Progenitor cell of endocrine pancreas (in vitro differentiated cells): ENCODE measurements around the gene RHD. TPM values are rescaled to one million over a fixed set of nuclear protein-coding genes. Genes with fewer than 3 reads are reported as not detected.
"Not testable (repeated sequence)": the region's sequence is repeated elsewhere in the genome, so short reads cannot be mapped to it uniquely, and the experiment has no call there.

ENCODE experiments used
- DNase-seq: peaks from one replicate; pipeline ENCODE4 v3.0.0; 2021; ENCODE audit warnings: low spot score; ENCODE audit not compliant: unreplicated experiment
- H3K27ac Mint-ChIP-seq: 2 replicates; pipeline ENCODE4 v1.8.0; 2021; ENCODE audit warnings: mild to moderate bottlenecking, moderate library complexity, mixed read lengths
- H3K27me3 Mint-ChIP-seq: 2 replicates; pipeline ENCODE4 v1.8.0; 2021; ENCODE audit warnings: mixed read lengths
- H3K36me3 Mint-ChIP-seq: 2 replicates; pipeline ENCODE4 v1.8.0; 2022; ENCODE audit warnings: mixed read lengths; ENCODE audit not compliant: insufficient read depth
- H3K4me1 Mint-ChIP-seq: 2 replicates; pipeline ENCODE4 v1.8.0; 2021; ENCODE audit warnings: low read depth, mixed read lengths
- H3K4me3 Mint-ChIP-seq: 2 replicates; pipeline ENCODE4 v1.8.0; 2021; ENCODE audit warnings: low read depth, mild to moderate bottlenecking, moderate library complexity, mixed read lengths
- H3K9me3 Mint-ChIP-seq: 2 replicates; pipeline ENCODE4 v1.8.0; 2021; ENCODE audit warnings: low read depth, mixed read lengths
- CTCF ChIP-seq: fragments of 200-600 bp; sonication (generic); IDR thresholded peaks from one replicate; pipeline ENCODE4 v1.5.0; 2021; ENCODE audit warnings: antibody characterized with exemption, mild to moderate bottlenecking; ENCODE audit not compliant: unreplicated experiment
- total RNA-seq: library from RNA; stranded (reverse); gene quantifications from 2 replicates; pipeline ENCODE4 v1.2.1, GENCODE V29; 2021

Gene RHD
- total RNA-seq, 1 donor from 2014 or later = not detected

GRCh38 chr1:25255706-25256577 lies 16.4 kb upstream of the RHD start:
- no peak for TF ChIP-seq CTCF
- Mint-ChIP-seq H3K4me3 (no peak overlapping the region), H3K27me3 (no peaks in the 10 kb centered on the region), H3K27ac (peak overlapping the region; percentile 45), H3K9me3 (no peaks in the 10 kb centered on the region), H3K4me1 (no peaks in the 10 kb centered on the region), H3K36me3 (no peaks in the 10 kb centered on the region)
- no peak for DNase-seq

- Mint-ChIP-seq H3K4me3 (no peak overlapping the region), H3K27ac (no peak overlapping the region), H3K4me1 (no peaks in the 10 kb centered on the region), H3K36me3 (no peaks in the 10 kb centered on the region), H3K9me3 (no peaks in the 10 kb centered on the region), H3K27me3 (no peaks in the 10 kb centered on the region)
- no peak for TF ChIP-seq CTCF
- DNase-seq = no peak
Measured at GRCh38 chr1:25256578-25256965, 15.7 kb upstream of the RHD start.

- Mint-ChIP-seq H3K4me3 (no peak overlapping the region), H3K27ac (no peak overlapping the region), H3K9me3 (no peaks in the 10 kb centered on the region), H3K36me3 (peaks cover under 1% of the 10 kb centered on the region), H3K27me3 (no peaks in the 10 kb centered on the region), H3K4me1 (no peaks in the 10 kb centered on the region)
- no peak for DNase-seq
- TF ChIP-seq CTCF = no peak
Measured at GRCh38 chr1:25257196-25257595, 15.1 kb upstream of the RHD start.

- H3K27ac Mint-ChIP-seq, H3K9me3 Mint-ChIP-seq, H3K4me1 Mint-ChIP-seq, H3K36me3 Mint-ChIP-seq, H3K4me3 Mint-ChIP-seq, H3K27me3 Mint-ChIP-seq, DNase-seq: not testable (repeated sequence)
Measured at GRCh38 chr1:25259813-25260212, 12.5 kb upstream of the RHD start.

GRCh38 chr1:25260336-25260735 lies 12.0 kb upstream of the RHD start:
- not testable (repeated sequence) for H3K4me3 Mint-ChIP-seq, DNase-seq, H3K36me3 Mint-ChIP-seq, H3K27me3 Mint-ChIP-seq, H3K27ac Mint-ChIP-seq, H3K4me1 Mint-ChIP-seq, H3K9me3 Mint-ChIP-seq

GRCh38 chr1:25266554-25267287 lies 5.6 kb upstream of the RHD start:
- H3K4me3 Mint-ChIP-seq = peak overlapping the region; percentile 77
- H3K4me1 Mint-ChIP-seq, H3K36me3 Mint-ChIP-seq, DNase-seq, H3K27me3 Mint-ChIP-seq, H3K27ac Mint-ChIP-seq, H3K9me3 Mint-ChIP-seq: not testable (repeated sequence)

GRCh38 chr1:25267288-25268142 lies 4.8 kb upstream of the RHD start:
- H3K9me3 Mint-ChIP-seq, H3K4me1 Mint-ChIP-seq, H3K27me3 Mint-ChIP-seq, H3K36me3 Mint-ChIP-seq, H3K27ac Mint-ChIP-seq: not testable (repeated sequence)
- H3K4me3 Mint-ChIP-seq = peak overlapping the region; percentile 72
- DNase-seq = peak; percentile 55

GRCh38 chr1:25268143-25268760 lies 4.1 kb upstream of the RHD start:
- DNase-seq, H3K36me3 Mint-ChIP-seq, H3K27me3 Mint-ChIP-seq, H3K27ac Mint-ChIP-seq, H3K9me3 Mint-ChIP-seq, H3K4me1 Mint-ChIP-seq: not testable (repeated sequence)
- peak overlapping the region; percentile 72 for H3K4me3 Mint-ChIP-seq

GRCh38 chr1:25275648-25276047 lies 3.3 kb downstream of the RHD start:
- H3K9me3 Mint-ChIP-seq, H3K27me3 Mint-ChIP-seq, H3K27ac Mint-ChIP-seq, DNase-seq, H3K36me3 Mint-ChIP-seq, H3K4me3 Mint-ChIP-seq, H3K4me1 Mint-ChIP-seq: not testable (repeated sequence)
